Measurements from ENCODE around the gene EPN1. TPM values are rescaled to one million over a fixed set of nuclear protein-coding genes. Genes with fewer than 3 reads are reported as not detected.

The EPN1 gene
- total and polyA plus RNA-seq, 2 of the 8 experiments (the other 6 are each of a cell fraction or from before 2014, with no cell fraction given), result 49.6 to 200 TPM

- TF ChIP-seq EGR1 (IDR thresholded peaks at IDR 0.05; ENCODE audit: borderline replicate concordance, low read depth, low read length), result peak; percentile 75; the same call in 1 of the 2 replicates
- no peak for TF ChIP-seq RXRA (IDR thresholded peaks at IDR 0.05; ENCODE audit: insufficient read depth, low read depth, low read length)
- TF ChIP-seq TBP (IDR thresholded peaks at IDR 0.05; ENCODE audit: low read depth, low read length), result no peak
Observed at GRCh38 chr19:55674841-55675660, at the start of gene EPN1 (continued).

All from H1 (cell line).